ENCODE measurements around the gene SRGAP1.

- TF ChIP-seq POLR2AphosphoS5 (IDR thresholded peaks at IDR 0.05) (no peak), CTCF (IDR thresholded peaks at IDR 0.05) (no peak), POLR2A (IDR thresholded peaks at IDR 0.05) (no peak), EP300 (IDR thresholded peaks at IDR 0.05) (no peak)
Measured at GRCh38 chr12:64177001-64177400, 332.5 kb downstream of the SRGAP1 start.

Measured in stomach (tissue), 4 donors.